GM18907 (cell line): Measurements from ENCODE around the gene GNB1.
A peak's percentile ranks its signal among the peaks of the same experiment; 100 is the strongest.

Experiments used
- ATAC-seq: cut with Tn5 transposase; IDR thresholded peaks from one replicate; pipeline ENCODE4 v1.9.1; 2021; ENCODE audit warnings: mild to moderate bottlenecking, moderate library complexity; ENCODE audit not compliant: unreplicated experiment

The GNB1 gene

DNA sequence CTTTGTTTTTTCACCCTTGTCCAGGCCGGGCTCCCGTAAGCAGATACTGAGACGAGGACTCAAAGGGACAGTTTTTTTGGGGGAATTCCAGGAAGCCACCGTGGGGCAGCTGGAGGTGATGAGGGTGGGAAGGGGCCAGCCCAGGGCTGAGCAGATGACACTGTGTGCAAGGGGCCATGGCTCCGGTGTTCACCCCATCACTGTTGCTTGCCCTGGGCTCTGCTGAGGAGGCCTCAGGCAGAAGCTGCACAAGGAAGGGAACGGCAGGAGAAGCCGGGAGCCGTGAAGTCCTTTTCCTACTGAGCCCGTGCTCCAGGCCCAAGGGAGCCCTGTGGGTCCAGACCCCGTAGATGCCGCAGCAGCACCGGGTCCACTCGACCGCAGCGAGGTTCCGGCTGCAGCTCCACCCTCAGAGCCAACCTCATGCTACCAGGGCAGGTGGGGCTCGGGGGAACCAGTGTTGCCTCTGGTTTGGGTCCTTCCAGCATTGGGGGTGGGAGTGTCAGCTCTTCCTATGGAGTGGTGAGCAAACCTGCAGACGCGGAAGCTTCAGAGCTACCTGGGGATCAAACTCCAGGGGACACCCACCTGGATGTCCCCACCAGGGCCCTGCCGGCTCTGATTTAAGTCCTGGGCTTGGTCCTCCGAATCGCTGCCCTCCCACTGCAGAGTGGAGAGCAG, 19.9 kb upstream of the GNB1 start:
- ATAC-seq = no peak

DNA sequence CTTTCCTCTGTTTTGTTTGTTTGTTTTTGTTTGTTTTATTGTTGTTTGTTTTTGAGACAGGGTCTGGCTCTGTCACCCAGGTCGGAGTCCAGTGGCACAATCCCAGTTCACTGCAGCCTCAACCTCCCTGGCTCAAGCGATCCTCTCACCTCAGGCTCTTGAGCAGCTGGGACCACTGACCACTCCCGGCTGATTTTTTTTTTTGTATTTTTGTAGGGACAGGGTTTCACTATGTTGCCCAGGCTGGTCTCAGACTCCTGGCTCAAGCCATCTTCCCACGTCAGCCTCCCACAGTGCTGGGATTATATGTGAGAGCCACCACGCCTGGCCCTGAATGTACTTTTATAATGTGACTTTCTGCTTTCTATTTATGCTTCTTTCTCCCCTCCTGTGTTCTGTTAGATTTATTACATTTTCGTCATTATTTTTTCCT, 19.2 kb upstream of the GNB1 start:
- ATAC-seq = no peak

DNA sequence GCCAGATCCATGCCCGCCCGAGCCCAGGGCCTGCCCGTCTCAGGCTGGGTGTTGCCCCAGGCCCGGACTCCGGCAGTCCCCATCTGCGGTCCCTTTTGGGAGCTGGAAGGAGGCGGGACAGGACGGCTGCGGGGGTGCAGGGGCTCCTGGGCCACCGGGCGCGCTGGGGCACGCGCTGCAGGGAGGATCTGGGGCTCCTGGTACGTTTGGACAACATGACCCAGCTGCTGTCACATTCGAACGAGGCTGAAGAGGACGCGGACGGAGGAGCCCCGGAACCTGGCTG, 17.6 kb upstream of the GNB1 start:
- no peak for ATAC-seq

DNA sequence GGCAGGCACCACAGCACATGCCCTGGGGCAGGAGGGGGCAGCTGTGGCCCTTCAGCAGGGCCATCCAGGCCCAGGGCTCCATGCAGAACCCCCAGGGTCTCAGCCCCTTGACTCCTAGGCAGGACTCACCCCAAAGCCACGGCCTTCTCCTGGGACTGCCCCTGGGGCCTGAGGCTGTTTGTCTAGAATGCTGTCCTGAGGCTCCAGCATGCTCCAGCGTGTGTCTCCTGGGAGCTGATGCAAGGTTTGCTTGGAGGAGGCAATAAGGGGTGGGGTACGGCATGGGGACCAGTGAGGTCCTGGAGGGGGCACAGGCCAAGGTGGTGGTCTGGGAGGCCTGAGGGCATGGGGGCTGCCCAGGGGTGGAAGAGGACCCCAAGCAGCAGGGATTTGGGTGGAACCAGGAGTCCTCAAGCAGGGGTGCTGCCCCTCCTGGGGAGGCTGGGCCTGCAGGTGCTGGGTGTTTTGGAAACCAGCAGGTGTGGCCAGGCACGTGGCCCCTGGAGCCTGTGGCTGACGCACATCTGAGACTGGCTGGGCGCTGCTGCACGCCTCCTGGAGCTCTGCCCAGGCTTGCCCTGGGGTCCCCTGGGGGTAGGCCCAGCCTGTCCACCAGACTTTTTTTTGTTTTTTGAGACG, 16.3 kb upstream of the GNB1 start:
- ATAC-seq = peak; percentile 33

DNA sequence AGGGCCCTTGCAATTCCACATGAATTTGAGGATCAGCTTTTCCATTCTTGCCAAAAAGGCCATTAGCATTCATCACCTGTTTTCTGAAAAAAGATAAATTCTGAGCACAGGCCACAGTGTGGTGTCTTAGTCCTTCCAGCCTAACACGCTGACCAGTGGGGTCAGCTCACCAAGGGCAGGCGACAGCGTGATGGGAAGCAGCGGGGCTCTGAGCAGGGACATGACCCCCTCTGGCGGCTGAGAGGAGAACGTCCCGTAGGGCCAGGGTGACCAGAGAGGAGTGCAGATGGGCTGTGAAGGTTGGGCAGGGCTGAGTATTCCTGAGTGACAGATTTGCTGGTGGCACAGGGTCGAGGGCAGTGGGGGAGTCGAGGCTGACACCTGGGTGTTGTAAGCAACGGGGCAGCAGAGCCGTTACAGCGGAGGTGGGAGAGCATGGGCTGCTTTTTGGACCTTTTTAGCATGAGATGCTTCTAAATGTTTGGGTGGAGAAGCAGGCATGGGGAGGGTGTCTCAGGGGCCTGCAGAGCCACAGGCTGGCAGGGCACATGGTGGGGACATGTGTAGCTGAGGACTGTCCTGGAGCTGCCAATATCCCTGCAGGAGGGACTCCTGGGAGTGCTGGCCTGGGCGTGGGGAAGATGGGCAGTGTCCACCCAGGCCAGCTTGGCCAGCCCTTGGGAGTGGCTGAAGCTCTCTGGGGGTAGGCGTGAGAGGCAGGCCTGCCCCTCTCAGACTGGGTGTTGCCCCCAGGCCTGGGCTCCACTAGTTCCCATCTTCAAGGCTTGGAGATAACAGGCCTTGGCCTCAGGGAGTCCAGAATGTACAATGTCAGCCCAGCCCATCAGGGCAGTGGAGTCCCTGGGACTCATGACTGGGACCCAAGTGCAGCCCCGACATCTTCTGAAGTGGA, 15.6 kb upstream of the GNB1 start:
- no peak for ATAC-seq

DNA sequence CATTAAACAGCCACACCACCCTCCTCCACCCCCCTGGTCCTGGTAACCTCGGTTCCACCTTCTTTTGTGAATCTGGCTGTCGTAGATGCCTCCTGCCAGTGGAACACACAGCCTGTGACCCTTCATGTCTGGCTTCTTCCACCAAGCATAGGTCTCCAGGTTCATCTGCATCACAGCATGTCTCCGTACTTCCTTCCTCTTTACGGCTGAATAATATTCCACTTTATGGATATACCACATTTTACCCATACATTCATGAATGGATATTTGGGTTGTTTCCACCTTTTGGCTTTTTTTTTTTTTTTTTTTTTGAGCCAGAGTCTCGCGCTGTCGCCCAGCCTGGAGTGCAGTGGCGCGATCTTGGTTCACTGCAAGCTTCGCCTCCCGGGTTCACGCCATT, 12.3 kb upstream of the GNB1 start:
- no peak for ATAC-seq

DNA sequence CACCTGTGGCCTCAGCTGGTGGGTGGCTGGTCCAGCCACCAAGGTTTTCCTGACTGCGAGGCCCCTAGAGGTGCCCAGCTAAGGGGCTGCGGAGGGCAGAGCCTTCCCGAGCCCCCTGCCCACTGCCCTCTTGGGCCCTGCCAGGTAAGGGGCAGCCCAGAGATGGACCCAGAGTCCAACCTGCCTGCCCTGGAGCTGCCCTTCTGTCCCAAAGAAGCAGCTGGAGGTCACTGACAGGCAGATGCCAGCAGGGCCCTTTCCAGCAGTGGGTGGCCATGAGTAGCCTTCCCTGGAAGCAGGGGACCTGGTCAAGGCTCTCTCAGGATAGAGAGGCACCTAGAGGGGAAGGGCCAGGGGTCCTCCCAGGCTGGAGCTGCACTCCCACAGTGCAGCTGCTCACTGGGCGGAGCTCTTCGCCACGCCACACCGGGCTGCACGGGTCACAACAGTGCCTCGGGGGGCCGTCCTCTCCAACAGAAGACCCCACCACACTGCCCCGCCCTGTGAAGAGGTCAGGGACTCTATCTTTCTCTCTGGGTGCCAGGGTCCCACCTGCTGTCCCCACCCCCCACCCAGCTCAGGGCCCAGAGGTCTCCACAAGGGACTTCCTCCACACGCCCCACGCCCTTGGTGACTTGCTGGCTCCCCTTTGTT, 10.9 kb upstream of the GNB1 start:
- ATAC-seq = no peak

DNA sequence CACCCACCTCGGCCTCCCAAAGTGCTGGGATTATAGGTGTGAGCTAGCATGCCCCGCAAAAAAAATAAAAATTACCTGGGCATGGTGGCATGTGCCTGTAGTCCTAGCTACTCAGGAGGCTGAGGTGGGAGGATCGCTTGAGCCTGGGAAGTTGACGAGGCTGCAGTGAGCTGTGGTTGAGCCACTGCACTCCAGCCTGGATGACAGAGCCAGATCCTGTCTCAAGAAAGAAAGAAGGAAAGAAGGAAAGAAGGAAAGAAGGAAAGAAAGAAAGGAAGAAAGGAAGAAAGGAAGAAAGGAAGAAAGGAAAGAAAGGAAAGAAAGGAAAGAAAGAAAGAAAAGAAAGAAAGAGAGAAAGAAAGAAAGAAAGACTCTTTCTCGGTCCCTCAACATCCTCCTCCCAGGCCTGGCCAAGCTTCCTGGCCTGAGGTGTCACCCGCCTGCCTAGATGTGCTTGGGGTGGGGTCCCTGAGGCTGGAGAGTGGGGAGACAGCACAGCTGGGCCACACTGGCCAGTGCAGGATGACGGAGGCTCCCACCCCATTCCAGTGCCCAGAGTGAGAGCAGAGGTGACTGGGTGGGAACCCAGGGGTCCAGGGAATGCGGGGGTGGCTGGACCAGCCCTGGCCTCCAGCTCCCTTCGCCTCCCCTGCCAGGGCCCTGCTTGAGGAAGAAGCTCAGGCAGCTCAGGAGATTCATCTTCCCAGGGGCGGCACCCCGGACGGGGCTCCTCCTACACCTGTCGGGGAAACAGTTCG, 10.2 kb upstream of the GNB1 start:
- ATAC-seq = no peak

DNA sequence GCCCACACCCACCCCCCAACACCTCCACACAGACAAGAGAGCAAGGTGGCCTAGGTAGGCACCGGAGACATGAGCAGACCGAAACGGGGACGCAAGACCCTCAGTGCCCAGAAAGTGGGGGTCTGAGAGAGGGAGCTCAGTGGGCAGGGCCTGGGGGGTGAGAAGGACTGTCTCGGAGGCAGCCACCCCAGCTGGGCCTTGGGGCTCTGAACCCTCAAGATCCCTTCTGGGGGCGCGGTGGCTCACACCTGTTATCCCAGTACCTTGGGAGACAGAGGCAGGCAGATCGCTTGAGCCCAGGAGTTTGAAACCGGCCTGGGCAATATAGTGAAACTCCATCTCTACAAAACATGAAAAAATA, 9.1 kb upstream of the GNB1 start:
- no peak for ATAC-seq

DNA sequence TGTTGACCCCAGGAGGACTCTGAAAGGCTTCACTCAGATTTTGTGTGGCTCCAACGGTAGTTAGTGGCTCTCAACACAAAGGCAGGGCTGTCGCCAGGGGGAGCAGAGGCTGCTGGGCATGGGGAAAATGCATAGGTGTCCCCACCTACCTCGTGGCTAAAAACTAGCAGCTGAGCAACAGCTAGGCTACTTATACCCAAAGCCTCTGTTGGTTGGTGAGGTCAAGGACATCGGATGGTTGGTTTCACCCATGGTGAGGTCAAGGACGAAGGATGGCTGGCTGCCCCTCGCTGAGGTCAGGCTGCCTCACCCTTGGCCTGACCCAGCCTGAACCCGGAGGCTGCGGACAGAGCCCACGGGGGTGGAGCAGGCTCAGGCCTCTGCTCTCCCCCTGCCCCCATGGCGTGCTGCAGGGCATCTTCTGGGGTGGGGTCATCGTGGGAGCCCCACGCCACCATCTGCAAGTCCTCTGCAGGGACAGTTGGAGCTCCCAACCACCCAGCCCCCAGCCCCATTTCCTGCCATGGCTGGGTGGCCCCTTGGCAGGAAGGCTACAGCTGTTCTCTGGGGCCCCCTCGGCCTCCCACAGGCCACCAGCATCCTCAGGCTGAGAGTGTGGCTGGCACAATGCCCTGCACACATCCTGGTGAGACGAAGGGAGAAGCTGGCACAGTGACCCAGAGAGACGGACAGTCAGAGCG, 8.5 kb upstream of the GNB1 start:
- no peak for ATAC-seq

DNA sequence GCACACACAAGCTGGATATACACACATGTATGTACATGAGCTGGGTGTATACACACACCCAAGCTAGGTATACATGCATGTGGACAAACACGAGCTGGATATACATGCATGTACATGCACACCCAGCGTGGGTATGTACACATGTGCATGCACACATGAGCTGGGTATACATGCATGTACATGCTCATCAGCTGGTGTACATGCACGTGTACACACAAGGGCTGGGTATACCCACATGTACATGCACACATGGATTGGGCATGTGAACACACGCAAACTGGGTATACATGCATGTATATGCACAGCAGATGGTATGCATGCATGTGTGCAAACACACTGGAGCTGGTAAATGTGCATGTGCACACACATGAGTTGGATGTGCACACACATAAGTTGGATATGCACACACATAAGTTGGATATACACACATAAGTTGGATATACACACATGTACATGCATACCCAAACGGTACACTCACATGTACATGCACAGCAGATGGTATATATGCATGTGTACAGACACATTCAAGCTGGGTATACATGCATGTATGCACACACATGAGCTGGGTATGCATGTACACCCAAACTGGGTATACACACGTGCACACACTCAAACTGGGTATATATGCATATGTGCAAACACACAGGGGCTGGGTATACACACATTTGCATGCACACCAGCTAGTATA, 7.5 kb upstream of the GNB1 start:
- no peak for ATAC-seq

DNA sequence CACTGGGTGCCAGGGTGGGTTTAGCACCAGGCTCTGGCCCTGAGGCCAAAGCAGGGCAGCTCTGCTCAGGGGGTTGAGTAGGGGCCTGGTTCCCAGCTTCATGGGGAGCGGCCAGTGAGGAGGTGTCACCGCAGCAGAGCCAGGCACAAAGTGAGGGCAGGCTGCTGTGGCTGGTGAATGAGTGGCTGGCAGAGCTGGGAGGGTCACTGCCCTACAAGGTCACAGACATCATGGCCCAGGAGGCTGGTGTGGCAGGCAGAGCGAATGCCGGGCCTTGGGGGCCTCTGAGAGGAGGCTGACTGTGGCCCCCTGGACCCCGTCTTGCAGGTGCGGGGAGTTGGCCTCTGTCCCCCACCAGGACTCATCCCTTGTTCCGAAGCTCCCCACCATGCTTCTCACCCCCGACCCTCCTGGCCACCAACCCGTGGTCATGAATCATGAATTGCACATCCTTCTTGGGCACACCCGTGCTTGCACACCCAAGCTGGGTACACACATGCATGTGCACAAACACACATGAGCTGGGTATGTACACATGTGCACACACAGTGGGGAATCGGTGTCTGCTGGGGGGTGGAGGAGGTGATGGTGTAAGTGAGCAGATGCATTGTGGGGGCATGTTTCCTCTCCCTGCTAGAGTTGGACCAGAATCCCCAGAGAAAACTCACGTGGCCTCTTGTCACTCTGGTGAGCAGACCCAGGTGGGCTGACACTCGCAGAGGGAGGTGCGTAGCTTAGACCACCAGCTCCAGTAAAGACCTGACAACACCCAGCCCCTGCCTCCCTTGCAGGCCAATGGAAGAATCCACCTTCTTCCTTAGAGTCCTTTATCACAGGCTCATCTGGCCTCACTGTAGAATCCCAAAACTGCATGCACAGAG, 4.8 kb upstream of the GNB1 start:
- no peak for ATAC-seq

DNA sequence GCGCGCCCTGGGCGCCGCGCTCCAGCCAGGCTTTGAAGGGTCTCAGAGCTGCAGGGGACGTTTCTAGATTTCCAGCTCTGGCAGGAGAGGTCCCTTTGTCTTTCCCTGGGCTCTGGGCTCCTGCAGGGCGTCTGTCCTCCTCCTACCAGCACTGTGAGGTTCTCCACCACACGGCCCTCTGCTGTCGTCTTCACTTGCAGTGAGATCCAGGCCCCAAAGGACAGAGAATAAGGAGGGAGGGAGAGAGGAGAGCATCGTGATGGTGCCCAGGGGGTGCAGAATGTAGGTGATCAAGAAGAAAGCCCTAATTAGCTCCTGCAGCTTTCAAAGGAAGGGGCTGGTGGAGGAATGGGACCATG, 4.2 kb upstream of the GNB1 start:
- no peak for ATAC-seq

DNA sequence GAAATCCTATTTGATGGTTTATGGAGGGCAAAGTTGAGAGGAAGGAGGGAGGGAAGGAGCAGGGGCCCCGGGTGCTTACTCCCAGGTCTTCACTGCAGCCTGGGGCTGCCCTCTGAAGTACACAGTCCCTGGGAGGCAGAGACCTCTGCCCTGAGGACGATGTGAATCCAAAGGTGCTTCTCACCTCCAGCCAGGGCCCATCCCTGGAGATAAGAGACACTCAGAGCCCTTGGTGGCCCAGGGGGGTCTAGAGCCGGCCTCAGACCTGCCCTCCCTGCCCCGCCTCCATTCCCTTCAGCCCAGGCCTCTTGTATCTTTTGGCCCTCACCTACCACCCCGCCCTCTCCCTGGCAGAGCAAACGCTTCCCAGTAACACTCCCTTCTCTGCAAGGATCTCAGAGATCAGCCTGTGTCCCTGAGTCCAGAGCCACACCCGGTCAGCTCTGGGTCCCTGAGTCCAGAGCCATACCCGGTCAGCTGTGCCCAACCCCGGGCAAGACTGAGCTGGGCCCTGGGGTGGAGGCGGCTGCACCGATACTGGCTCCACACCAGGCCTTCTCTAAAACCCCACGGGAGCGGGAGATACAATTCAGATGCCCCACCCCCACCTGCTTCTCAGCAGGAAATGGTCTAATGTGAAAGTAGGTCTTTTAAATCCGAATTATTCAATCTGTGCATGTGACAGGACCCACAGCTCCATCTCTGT, 3.6 kb upstream of the GNB1 start:
- ATAC-seq = no peak

DNA sequence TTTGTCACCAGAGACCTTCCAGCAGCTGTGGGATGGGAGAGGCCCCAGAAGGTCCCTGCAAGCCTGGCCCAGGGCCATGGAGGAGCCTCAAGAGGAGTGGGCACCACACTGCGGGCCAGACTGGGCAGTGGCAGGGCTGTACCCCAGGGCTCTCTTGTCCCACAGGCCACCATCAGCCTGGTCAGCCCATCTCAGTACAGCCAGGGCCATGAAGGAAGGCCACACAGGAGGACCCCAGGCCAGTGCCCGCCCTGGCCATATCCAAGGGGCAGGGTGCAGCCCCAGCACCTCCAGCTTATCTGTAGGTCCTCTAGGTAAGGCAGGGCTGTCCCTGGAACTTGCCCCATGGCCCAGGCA, 3.1 kb upstream of the GNB1 start:
- no peak for ATAC-seq

DNA sequence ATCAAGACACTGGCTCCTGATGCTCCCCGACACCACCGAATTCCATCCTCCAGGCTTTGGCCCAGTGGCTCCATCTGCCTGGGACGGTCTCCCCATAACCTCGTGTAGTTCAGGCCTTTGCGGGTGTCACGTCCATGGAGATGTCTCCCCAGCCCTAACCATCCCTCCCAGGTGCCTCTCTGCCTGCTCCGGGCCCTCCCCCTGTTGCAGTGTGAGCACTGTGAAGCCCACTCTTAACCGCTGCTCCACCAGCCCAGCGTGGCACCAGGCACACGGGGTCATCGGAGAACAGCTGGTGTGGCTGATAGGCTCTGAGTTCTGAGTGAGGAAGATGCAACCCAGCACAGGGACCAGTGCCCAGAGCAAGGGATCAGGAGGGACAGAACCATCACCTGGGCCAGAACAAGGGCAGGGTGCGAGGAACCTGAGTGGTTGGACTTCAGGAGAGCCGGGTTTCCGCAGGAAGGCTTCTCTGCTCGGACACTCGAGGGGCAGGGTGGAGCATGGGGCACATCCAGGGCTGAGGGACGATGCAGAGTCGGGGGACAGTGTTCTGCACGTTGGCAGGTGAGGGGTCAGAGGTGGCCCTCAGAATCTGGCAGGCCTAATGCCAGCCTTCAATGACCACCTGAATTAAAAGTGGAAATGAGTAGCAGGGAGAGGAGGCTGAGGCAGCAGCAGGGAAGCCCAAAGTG, 2.6 kb upstream of the GNB1 start:
- ATAC-seq = no peak

DNA sequence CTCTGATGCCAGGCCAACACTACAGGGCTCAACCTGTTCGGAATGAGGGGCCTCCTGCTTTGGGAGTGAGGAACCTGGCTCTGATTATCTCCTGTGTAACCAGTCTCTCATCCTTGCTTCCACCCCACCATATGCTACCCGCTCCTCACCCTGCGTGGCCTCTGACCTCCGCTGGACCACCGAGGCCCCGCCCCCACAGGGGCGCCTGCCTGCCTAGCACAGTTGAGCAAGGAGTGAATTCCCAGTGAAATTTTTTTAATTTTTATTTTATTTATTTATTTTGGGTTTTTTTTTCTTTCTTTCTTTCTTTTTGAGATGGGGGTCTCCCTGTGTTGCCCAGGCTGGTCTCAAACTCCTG, 1.9 kb upstream of the GNB1 start:
- ATAC-seq = no peak
